Stimulated activated CD4-positive, alpha-beta T cell treated with anti-CD3 and anti-CD28 coated beads, Interleukin-2, amount 100 ng/mL, for 24 hours (primary cell): ENCODE data around the gene JARID2.

Source experiments
- DNase-seq, 2 donors: peaks; one replicate each; pipeline ENCODE4 v3.0.0-alpha.2; 2020

Gene JARID2

DNA sequence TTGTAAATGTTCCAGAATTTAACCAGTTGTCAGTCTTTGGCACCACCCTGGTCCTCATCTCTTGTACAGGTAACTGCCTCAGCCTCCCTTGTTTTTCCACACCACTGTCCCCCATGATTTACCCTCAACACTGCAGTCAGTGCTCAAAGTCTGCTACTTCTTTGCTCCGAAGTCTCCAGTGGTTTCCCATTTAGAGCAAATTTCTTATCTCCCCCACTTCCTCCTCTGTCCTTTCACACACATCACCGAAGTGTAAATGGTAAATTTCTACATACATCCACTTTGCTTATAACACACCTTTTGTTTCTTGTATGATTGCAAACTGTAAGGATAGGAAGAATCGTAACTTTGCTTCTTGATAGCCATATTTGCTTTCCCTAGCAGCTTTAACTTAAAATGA lies 115.3 kb downstream of the JARID2 start:
- no peak for DNase-seq

- no peak for DNase-seq
Measured at GRCh38 chr6:15362274-15363160, 116.6 kb downstream of the JARID2 start.

DNA sequence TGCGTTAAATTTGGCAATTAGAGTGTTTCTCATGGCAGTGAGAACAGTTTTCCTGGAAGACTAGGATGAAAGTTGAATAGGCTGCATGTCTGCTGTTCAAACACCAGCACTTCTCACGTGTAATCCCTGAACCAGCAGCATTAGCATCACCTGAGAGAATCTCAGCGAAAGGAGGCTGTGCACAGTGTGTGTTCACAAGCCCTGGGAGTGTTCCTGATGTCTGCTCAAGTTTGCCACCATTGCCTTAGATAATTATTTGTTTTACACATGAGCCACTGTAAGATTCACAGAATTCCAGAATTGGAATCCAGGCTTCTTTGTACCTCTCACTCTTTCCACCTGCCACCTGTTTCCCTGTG lies 117.3 kb downstream of the JARID2 start:
- DNase-seq, result no peak

GRCh38 chr6:15363523-15364400 lies 117.9 kb downstream of the JARID2 start:
- no peak for DNase-seq

- DNase-seq, result no peak
Measured at GRCh38 chr6:15364401-15365037, 118.7 kb downstream of the JARID2 start.

DNA sequence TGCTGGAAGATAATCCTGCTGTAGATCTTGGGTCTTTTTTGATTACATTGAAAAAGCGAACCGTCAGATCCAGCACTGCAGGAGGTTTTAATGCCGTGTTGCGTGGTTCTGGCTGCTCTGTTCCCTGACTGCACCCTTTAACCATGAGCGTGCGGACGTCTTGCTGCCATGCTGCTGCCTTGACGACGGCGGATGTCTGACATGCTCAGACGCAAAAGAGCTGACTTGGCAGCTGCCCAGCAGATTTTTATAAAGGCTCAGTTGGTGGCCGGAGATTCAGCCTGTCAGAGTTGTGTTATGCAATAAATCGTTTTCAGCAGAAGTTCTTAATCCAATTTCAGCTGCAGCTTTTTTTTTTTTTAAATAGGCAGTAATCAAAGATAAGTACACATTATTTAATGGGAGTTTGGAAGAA lies 119.4 kb downstream of the JARID2 start:
- DNase-seq, result peak; percentile 36 to 50

GRCh38 chr6:15366003-15366535 lies 120.2 kb downstream of the JARID2 start:
- DNase-seq, result no peak

- DNase-seq, result no peak
Measured at GRCh38 chr6:15366879-15367278, 121.0 kb downstream of the JARID2 start.

DNA sequence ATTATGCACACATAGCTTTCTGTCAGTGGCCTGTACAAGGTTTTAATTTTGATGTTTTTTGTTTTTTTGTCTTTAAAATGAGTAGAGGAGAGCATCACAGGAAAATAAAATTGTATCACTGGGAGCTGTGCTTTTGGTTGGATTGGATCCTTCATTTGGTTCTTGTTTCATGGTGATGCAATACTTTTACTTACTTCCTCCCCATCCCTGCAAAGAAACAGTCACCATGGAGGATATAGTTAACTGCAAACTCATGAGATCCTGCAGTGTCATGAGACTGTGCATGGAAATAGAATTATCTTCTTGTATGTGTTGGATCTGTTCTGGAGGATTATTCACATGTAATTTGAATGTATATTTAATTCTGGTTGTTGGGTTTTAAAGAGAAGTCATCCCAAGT lies 122.3 kb downstream of the JARID2 start:
- DNase-seq, result no peak

DNA sequence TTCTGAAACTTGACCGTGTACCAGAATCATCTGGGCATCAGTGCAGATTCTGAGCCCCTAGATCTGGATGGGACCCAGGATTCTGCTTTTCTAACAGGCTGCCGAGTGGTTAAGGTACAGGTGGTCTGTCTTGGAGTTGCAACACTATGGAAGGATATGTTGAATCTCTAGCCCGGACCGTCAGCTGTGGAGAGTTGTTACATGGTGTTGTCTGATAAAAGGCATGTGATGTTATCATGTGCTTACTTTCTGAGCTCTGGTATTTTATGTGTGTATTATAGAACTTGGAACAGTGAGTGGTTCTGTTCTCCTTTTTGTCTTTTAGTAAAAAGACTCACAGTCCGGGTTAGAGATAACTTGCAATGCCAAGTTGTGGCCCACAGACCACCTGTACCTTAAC lies 123.0 kb downstream of the JARID2 start:
- DNase-seq, result no peak

DNA sequence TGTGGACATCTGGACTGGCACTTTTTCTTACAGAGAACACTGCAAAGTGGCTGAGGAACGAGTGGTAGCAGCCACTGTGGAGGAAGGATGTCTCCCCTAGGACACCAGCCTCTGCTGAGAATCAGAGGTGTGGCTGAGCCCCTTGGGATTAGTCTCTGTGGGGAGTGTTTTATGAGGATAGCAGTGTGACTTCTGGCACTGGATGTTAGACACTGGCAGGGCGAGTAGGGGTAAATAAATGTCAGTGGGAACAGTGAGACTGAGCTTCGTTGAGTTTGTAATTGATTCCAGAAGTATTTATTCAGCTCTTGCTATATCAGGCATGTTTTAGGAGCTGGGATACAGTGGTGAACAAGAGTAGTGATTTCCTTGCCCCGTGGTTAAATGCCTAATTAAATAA lies 124.0 kb downstream of the JARID2 start:
- no peak for DNase-seq

- DNase-seq, result no peak
Measured at GRCh38 chr6:15370733-15371671, 125.1 kb downstream of the JARID2 start.

- no peak for DNase-seq
Measured at GRCh38 chr6:15372932-15373331, 127.1 kb downstream of the JARID2 start.

DNA sequence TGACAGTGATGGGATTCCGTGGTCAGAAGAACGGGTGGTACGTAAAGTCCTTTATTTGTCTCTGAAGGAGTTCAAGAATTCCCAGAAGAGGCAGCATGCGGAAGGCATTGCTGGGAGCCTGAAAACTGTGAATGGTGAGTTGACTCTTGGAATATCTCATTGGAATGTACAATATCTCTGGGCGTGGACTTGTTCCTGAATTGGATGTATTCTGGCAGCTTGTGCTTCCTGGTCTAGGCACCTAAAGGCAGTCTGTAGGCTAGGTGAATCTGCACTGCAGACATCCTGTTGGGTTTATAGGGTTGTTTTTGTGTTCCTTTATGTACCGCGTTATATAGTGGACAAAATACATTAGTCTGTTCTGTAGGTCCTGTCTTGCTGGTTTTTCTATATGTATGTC lies 128.2 kb downstream of the JARID2 start:
- no peak for DNase-seq

- DNase-seq, result no peak
Measured at GRCh38 chr6:15375018-15375417, 129.1 kb downstream of the JARID2 start.

DNA sequence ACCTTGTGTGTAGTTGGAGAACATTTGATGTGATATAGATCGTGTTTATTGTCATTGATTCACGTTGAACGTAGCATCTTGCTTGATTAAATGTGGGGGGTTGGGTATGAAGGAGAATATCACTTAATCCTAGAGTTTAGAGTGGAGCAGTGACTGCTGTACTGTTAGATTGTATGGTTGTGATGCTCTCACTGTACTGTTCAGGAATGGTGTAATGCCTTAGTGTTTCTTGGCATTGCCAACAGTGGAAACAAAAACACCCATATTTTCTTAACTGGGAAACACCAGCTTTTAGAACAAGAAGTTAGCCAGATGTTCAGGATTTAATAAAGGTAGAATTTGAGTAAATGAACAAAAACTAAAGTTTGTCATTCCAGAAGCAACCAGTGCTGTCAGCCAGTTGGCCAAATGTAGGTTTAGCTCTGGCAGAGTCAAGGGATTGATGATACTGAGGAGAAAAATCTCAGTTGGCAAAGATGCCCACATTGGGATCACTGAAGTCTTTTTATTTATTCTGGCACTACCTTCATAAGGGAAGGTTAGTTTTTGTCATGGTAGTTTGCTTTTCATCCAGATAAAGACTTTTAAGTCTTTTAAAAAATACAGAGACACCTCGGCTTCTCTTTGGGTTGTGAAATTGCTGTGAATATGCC lies 129.9 kb downstream of the JARID2 start:
- no peak for DNase-seq

GRCh38 chr6:15376900-15377487 lies 131.1 kb downstream of the JARID2 start:
- DNase-seq, result no peak

GRCh38 chr6:15378272-15378671 lies 132.4 kb downstream of the JARID2 start:
- DNase-seq, result no peak

DNA sequence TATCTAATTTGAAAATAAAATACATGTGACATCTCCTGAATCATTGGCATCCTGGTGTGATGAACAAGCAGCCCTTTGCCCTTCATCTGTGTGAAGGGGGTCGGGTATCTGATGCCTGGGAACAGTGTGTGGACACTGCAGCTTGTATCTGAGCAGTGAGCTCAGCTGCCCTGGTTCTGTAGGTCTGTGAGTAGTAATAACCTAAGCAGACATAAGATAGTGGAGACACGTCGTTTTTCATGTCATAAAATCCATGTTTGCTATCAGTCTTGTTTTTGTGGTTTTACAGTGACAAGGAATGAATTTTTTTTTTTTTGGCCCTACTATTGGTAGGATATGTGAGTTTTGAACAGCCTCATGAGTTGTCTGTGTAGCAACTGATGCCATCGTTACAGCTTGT lies 133.0 kb downstream of the JARID2 start:
- no peak for DNase-seq

DNA sequence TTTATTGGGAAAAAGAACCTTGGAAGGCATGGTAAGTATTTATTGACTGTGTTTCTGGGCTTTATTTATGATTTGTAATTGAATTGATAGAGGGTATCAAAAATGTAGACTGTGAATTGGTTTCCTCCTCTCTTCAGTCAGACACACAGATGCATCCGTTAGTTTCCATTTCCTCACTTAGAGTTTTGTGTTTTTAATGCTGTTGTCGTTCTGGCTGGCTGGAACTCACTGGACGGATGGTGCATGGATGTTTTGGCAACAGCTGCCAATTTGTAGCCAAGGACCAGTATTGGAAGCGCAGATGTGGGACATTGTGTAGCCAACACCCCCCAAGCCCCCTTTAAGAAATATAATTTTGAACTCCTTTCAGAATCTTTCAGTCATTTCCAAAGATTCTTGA lies 134.5 kb downstream of the JARID2 start:
- DNase-seq, result no peak

DNA sequence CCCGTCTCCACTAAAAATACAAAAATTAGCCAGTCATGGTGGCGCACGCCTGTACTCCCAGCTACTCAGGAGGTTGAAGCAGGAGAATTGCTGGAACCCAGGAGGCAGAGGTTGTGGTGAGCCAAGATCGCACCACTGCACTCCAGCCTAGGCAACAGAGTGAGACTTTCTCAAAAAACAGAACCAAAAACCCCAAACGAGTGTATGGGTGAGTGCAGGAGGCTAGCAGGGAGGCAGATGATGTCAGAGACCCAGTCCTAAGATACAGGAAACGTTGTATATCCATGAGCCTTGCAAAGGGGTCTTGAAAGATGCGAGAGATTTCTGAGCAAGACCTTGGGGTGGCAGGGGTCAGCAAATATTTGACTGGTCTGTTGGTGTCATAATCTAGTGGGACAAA lies 136.2 kb downstream of the JARID2 start:
- DNase-seq, result no peak
